ENCODE results near the gene RASGRF1.

DNA sequence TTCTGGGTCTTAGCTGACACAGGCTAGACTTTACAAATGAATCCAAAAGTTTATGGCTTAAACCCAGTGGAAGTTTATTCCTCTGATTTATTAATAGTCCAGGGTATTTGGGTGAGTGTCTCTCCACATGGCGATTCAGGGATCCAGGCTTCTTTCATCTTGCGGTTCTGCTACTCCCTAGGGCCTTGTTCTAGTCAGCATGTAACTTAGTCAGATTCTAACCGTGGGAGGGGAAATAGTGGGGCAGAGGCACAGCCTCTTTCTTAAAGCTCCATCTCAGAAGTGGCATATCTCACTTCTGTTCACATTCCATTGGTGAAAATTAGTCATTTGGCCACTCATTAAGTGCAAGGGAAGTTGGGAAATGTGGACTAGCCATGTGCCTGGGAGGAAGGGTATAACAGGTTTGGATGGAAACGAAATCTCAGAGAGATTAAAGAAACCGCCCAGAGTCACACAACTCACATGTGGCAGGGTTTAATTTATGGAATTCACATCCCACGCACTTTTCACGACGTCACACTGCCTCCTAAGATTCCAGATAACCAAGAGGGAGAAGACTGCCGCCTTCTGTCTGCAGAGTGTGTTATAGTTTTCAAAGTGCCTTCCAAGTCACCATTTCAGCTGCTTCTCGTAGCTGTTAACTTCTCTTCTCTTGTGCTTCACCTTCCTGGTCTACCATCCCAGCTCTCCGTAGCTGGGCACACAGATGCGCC, 11.4 kb upstream of the RASGRF1 start:
- TF ChIP-seq, protein P1, sequence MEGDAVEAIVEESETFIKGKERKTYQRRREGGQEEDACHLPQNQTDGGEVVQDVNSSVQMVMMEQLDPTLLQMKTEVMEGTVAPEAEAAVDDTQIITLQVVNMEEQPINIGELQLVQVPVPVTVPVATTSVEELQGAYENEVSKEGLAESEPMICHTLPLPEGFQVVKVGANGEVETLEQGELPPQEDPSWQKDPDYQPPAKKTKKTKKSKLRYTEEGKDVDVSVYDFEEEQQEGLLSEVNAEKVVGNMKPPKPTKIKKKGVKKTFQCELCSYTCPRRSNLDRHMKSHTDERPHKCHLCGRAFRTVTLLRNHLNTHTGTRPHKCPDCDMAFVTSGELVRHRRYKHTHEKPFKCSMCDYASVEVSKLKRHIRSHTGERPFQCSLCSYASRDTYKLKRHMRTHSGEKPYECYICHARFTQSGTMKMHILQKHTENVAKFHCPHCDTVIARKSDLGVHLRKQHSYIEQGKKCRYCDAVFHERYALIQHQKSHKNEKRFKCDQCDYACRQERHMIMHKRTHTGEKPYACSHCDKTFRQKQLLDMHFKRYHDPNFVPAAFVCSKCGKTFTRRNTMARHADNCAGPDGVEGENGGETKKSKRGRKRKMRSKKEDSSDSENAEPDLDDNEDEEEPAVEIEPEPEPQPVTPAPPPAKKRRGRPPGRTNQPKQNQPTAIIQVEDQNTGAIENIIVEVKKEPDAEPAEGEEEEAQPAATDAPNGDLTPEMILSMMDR (IDR thresholded peaks at IDR 0.05): no peak
- TF ChIP-seq POLR2A (IDR thresholded peaks at IDR 0.05) (no peak), POLR2AphosphoS5 (IDR thresholded peaks at IDR 0.05) (no peak)
